ENCODE measurements around the gene ASPA.
A peak's percentile ranks its signal among the peaks of the same experiment; 100 is the strongest.
"Not testable (repeated sequence)": the region's sequence is repeated elsewhere in the genome, so short reads cannot be mapped to it uniquely, and the experiment has no call there.

ASPA gene

DNA sequence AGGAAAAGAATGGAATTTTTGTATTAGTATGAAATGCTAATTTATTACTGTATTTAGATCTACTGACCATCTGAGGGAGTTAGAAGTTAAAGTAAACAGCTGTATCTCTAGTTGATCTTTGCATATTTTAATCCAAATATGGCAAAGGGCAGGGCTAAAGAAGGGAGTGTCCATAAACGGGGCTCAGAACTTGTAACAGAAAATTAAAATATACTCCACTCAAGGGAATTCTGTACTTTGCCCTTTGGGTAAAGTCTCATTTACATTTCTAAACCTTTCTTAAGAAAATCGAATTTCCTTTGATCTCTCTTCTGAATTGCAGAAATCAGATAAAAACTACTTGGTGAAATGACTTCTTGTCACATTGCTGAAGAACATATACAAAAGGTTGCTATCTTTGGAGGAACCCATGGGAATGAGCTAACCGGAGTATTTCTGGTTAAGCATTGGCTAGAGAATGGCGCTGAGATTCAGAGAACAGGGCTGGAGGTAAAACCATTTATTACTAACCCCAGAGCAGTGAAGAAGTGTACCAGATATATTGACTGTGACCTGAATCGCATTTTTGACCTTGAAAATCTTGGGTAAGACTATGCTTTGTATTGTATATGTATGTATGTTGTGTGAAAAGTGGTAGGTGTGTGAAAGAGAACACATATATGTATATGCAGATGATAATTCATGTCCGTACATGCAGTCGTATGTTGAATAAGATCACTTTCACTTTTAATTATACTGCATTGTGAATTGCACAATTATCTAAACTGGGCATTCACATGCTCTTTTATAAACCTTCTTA, at the start of gene ASPA:
ASPA (plus strand) TSS at position 186 of the 799 bp plus-strand sequence; CDS start at position 349, 163 bp downstream.
- peak; percentile 45 for FAIRE-seq

DNA sequence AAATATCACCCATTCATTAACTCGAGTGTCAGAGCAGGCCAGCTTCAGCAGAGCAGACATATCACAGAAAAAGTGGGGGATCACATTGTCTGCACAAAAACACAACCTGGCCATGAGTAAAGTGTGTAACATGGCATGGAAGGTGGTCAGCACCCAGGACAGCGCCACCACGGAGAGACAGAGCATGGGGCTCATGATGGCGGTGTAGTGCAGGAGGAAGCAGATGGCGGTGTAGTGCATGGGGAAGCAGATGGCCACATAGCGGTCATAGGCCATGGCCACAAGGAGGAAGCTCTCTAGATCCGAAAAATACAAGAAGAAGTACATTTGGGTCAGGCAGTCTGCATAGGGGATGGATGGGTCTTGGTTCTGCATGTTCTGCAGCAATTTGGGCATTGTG, 42.6 kb upstream of the ASPA start:
- FAIRE-seq = not testable (repeated sequence)

DNA sequence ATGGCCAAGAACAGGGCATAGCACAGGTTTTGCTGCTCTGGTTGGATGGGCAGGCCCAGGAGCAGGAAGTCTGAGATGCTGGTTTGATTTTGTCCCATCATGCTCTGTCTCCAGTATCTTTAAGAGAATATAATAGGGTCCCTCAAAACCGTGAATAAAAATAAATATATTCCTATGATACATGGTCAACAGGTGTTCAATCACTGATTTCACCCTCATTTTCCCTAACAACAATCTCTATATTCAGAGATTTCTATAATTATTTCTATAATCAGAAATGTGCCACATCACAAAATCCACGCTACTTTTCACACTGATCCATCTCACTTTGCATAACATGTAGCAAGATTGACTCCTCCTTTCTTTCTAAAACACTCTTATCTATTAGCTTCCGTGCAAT, 42.1 kb upstream of the ASPA start, which contains the start of gene OR1E2:
OR1E2 (minus strand) TSS at position 101 of the 400 bp plus-strand sequence; CDS start at position 101, 0 bp downstream.
- FAIRE-seq = no peak

DNA sequence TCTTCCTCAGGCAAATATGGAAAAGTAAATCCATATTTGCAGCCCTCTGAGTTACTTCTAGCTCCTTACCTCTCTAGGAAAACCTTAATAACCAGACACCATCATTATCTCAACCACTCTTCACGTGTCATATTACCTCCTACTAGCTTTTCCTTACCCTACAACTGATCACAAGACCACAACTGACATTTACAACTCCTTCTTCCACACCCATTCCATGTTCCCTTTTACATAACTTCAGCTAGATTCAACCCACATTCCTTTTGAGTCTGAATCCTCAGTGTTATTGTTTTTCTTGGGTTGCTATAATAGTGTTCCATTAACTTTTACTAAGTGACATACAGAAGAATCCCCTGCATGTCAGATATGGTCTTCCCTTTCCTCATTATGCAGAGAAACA, 37.4 kb upstream of the ASPA start:
- FAIRE-seq = no peak

DNA sequence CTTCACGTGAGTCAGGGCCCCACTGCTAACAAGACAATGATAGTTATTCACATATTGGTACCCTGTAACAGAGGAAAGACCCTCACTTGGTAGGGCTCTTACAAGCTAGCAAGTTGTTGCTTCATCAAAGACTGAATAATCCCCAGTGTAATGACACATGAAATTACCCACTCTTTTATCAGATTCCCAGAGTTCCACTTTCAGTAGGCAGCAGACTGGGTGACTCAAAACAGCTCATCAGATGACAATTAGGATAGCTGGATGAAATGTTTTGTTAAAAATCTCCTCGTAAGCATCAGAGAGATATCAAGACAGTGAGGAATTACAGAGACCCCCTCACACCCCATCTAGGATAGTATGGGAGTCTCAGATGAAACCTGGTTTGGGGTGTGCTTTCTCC, 35.3 kb upstream of the ASPA start:
- no peak for FAIRE-seq

DNA sequence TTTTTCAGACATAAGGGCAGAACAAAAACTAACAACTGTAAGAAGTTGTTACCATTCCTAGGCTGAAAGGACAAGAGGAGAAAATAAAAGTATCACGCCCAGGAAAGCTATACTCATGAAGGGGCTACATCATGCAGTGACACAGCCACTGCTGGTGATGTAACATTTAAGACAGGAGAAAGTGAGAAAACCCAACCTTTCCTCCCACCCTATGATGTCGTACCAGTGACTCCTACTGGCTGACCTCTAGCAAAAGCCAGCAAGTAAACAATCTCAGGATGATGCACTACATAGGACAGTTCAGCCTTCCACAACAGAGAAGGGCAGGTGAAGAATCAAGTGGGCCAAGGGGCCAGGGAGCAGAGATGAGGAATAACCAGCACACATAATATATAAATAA, 28.2 kb upstream of the ASPA start:
- FAIRE-seq = no peak

DNA sequence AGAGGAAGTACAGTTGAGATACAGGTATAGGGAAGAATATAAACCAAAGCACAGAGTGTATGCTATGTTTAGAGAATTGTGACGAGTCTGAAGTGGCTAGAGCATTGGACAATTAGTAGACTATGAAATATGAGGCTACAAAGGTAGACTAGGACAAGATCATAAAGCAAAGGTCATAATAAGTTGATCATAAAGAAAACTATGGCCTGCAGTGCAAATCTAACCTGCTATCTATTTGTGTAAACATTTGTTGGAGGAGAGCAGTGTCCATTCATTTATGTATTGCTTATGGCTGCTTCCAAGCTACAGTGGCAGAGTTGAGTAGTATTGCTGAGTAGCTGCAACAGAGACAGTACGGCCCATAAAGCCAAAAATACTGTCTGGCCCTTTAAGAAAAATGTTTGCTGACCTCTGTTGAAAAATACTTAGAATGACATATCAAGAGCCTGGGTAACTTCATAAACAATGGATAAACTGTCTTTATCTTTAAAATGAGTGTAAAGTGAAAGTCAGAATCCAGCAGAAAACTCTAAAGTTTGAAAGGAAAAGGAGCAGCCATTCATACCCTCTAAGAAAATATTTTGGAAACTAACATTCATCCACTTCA, 27.6 kb upstream of the ASPA start:
- FAIRE-seq = no peak

DNA sequence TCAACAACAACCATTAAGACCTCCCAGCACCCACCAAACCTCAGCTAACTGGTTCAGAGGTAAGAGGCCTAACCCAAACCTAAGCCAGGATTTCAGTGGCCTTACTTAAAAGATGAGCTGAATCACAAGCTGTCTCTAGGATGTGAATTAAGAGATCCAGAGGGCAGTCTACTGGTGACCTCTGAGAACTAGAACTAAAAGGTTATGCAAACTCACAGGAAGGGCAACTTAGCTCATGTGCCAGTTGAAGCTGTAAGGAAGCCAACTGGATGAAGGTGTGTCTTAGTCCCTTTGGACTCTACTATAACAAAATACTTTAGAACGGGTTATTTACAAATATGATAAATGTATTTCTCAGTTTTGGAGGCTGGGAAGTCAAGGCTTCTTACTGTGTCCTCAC, 9.4 kb upstream of the ASPA start:
- FAIRE-seq = not testable (repeated sequence)

DNA sequence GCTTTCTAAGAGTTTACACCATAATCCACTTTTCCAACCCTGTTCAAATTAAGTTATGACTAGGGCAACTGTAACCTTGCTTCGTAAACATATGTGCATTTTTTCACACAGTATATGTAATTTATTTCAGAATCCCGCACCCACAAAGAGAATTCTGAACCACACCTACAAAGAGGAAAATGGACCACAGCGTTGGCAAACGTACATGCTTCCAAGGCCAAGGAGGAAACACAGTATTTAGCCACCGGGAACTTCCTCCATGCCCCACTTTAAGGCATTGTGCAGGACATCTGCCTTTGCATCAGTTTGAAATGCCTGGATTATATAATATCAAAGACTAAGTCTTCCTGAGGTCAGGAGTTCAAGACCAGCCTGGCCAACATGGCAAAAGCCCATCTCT, 6.3 kb upstream of the ASPA start:
- no peak for FAIRE-seq

DNA sequence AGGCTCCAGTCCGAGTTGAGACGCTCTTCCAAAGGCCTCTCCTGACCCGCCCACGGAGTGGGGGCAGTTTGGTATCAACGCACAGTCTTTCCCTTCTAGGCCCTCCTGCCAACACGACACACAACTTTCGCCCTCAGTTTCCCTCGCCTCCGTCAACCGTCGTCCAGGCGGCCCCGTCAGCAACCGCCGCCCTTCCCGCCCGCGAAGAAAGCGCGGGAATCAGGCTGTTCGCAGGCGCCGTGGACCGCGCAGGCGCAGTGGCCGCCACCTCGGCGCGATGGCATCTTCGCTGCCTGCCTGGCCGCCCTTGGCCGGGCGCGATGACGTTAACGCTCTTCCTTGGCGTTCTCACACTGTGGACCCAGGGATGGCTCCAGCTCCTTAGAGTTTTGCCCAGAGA, 4.2 kb upstream of the ASPA start, which contains the start of gene SPATA22:
SPATA22 (minus strand) TSS at position 221 of the 400 bp plus-strand sequence. CDS start 2,494 bp downstream, outside the sequence.
- FAIRE-seq = no peak

DNA sequence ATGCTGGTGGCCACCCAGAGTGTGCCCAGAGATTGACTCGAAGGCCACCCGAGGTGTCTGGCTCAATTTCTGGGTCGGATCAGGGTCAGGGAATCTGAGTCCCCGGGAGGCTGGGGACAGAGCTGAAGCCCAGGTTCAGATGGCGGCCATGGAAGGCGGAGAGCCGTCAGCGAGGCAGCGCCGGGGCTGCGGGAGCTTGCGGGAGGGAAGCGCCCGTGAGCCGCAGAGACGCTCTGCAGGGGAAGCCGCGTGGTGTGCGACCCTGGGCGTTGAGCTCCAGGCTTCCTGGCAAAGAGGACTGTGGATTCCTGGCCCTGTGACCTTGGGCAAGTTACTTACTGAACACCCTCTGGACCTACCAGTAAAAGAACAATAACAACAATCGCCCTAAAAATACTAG, 3.7 kb upstream of the ASPA start:
- FAIRE-seq = no peak

DNA sequence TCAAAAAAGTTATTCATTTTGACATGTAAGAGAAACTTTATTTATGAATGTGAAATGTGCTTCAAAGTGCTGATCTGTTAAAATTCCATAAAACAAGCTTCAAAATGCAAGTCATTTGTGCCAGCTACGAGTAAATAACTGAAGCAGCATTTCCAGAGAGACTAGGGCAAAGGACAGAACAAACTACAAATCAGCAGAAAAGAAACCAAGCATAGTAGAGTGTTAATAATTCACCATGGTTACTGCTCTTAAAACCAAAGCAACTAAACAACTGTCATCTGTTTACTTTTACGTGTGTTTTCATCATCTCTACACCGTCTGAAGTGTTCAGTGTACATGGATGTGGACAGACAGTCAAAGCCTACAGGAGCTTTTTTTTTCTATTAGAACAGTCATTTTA, 1.6 kb upstream of the ASPA start:
- FAIRE-seq = peak; percentile 100

DNA sequence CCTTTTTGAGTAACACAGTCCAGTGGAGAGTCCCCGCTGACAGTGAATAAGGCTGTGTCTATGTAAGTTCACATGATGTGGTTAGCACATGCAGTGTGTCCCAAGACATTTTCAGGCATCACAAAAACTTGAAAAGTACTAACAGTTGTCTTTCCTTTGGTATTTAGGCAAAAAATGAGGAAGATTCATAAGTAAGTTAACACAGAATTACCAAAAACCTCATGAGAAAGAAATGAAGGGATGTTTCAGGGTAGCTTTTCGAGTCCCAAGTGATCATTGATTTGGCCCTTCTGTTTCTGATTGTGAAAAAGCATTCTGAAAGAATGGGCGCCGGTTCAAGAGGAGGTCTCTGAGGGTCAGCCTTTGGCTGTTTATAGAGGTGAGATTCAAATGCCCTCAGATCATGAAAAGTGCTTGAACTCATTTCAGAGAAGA, 529 bp upstream of the ASPA start:
- FAIRE-seq = no peak

DNA sequence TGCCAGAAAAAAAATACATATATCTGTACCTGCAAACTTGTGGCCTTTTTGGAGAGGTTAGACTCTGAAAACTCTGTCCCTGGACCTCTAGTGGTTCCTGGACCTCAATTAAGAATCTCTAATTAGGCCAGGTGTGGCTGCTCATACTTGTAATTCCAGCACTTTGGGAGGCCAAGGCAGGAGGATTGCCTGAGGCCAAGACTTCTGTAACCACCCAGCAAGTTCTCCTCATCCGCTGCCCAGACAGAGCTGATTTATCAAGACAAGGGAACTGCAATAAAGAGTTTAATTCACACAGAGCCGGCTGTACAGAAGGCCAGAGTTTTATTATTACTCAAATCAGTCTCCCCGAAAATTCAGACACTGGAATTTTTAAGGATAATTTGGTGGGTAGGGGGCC, 4.2 kb downstream of the ASPA start:
- FAIRE-seq = no peak

DNA sequence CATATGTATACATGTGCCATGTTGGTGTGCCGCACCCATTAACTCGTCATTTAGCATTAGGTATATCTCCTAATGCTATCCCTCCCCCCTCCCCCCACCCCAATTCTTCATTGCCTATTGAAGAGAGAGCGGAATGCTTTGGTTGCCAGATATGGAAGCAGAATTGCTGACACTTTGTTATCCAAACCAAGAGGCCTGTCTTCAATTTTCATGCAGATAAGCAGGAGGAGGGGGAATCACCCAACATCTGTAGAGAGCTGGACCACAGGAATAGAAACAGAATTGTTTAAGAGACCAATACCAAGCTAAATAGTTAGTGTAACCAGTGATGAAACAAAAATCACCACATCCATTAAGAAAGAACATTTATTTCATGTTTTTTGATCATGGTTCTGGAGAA, 7.1 kb downstream of the ASPA start:
- FAIRE-seq = no peak

DNA sequence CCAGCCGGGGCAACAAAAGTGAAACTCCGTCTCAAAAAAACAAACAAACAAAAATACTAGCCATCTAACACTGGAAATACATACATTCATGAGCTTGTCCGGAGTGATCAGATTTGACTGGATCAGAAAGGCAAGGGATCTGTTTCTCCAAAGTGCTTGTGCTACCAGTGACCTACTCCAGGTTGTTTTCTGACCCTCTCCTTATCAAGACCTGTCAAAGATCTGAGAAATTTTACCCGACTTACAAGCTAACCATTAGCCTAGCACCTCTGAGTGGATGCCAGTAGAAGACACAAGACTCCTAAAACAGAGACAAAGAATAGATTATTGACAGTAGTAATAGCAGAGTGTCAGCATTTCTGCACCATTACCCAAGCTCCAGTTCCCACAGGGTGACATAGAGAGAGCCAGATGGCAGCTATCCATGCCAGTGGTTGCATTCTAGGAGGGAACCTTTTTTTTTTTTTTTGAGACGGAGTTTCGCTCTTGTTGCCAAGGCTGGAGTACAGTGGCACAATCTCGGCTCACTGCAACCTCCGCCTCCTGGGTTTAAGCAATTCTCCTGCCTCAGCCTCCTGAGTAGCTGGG, 9.8 kb downstream of the ASPA start:
- FAIRE-seq = no peak

DNA sequence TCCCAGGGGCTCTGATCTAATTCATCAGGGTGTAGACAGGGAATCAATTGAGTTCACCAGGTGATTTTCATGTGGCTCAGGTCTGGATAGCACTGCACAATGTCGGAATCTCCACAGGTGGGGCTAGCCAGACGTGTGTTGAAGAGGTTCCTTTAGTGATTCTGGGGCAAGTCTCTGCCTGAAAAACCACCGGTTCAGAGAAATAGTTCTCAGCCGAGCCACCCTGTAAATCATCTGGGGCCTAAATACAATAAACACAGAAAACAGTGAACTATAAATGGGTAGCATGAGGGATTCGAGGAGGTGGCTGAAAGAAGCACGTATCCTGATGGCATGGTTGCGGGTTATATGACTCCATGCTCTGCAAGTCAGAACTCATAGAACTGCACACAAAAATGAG, 21.3 kb downstream of the ASPA start:
- FAIRE-seq = no peak

DNA sequence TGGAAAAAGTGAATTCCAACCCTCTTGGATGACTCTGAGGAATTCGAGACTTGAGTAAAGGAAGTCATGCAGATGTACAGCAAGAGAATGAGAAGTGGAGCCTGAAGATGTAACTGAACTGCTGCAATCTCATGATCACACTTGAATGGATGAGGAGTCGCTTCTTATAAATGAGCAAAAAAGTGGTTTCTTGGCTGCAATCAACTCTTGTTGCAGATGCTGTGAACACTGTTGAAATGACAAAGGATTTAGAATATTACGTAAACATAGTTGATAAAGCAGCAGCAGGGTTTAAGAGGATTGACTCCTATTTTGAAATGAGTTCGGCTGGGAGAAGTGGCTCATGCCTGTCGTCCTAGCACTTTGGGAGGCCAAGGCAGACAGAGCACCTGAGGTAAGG, 25.5 kb downstream of the ASPA start:
- FAIRE-seq = no peak

DNA sequence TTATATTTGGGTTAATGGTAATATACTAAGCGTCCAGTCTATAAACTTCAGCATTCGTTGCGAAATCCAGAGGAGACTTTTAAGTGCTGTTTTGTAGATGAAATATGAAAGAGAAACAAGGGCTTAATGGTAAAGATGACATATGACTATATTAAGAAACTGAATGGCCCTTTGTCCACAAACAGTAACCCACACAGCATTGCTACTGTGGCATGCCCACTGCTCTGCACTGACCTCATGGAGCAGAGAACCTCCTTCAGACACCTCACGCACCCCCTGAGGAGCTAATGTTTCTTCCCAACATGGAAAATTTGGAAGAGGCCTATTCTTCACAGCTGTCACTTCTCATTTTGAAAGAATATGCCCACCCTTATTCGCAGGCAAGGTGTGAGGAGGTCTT, 26.7 kb downstream of the ASPA start:
- FAIRE-seq = no peak

DNA sequence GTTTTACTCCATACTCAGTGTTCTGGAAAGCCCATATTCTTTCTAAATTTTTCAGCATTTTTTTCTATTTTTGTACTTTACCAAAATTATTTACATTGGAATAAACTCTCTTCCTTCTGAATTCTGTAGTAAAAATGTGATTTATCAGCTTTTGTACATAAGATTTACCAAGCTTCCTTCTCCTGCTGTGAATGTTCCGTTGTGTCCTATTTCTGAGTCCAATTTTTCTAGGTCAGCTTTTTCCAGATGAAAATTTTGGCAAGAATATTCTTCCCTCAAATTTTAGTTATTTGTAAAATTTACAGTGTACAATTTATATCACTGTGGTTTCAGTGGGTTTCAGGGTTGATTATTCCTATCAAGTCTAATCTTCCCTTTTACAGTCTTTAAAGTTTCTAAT, 27.5 kb downstream of the ASPA start:
- no peak for FAIRE-seq

DNA sequence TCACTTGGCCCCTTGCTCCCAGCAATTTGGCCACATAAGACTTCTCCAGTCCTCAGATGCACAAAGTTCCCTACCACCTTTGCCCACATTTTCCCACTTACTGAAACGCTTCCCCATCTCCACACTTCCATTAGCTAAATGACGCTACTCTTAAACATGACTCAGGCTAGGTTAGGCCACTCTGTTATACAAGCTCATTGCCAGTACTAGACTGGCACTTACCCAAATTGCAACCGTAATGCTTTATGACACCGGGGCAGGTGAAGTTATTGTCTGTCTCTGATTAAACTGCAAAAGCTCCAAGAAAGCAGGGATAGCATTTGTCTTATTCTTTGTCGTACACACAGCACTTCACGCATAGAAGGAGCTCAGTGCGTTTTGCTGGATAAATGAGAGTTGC, 29.2 kb downstream of the ASPA start:
- FAIRE-seq = no peak

DNA sequence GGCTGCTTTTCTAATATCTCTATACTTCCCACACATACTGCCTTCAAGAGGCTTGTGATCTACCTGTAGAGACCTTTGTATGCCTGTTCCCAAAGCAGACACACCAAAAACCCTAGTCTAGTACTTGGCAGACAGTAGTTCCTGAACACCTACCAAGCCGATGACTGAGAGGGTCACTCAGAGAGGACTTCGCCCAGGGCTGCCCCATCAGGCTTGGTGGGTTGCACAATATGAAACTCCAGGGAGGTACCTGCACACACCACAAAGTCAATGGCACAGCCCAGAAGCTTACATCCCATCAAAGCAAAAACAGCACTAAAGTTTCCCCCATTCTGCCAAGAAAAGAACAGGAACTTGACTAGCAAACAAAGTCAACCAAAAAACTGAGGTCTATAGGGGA, 30.3 kb downstream of the ASPA start:
- FAIRE-seq = no peak

DNA sequence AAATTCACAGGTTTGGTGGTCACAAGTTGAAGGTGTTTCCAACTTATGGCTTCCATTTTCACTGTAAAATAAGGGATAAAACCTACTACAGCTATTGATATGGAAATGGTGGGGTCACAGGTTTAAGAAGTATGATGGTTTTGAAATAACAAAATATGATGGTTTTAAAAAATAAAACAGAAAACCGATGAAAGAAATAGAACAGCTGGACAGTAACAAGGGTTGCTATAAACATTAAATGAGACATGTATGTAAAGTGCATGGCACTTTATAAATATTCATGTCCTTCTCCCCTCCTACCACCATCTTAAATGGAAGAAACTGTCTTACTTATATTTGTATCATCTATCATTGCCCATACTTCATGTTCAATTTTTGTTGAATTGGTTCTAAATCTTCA, 31.3 kb downstream of the ASPA start:
- no peak for FAIRE-seq

DNA sequence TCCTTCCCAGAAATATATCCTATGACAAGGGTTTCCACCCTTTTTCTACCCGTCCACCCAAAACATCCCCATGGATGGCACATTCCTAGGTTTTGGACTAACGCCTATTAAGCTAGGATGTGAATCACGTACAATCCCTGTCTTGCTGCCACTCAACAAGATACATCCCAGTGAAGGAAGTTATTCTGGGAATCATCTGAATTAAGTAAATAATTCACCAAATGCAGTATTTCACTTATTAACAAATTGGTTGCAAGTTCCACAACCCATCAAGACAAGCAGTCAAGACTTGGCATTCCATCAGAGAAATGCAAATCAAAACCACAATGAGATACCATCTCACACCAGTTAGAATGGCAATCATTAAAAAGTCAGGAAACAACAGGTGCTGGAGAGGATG, 32.1 kb downstream of the ASPA start:
- FAIRE-seq = no peak

Measured in islet of Langerhans (tissue), 1 donor.